VCaP (cell line): Measurements from ENCODE around the gene RFC1.
"Not testable (repeated sequence)": the region's sequence is repeated elsewhere in the genome, so short reads cannot be mapped to it uniquely, and the experiment has no call there.

ENCODE experiments used
- H3K27ac ChIP-seq: fragments of 450-650 bp; 2 replicates; pipeline ENCODE4 v1.5.1; 2017
- CTCF ChIP-seq: fragments of 450-650 bp; conservative IDR thresholded peaks from 2 replicates; pipeline ENCODE4 v1.5.1; 2017; ENCODE audit warnings: mild to moderate bottlenecking, moderate library complexity

The RFC1 gene

GRCh38 chr4:39363773-39364393 lies 2.3 kb downstream of the RFC1 start:
- no peak overlapping the region for H3K27ac ChIP-seq
- TF ChIP-seq CTCF, result no peak

GRCh38 chr4:39362827-39363226 lies 3.3 kb downstream of the RFC1 start:
- TF ChIP-seq CTCF, result no peak
- H3K27ac ChIP-seq, result no peak overlapping the region

- H3K27ac ChIP-seq, result not testable (repeated sequence)
Measured at GRCh38 chr4:39360611-39361010, 5.6 kb downstream of the RFC1 start.

GRCh38 chr4:39357002-39357401 lies 9.2 kb downstream of the RFC1 start:
- TF ChIP-seq CTCF, result no peak
- no peak overlapping the region for H3K27ac ChIP-seq

GRCh38 chr4:39354254-39354552 lies 12.0 kb downstream of the RFC1 start:
- H3K27ac ChIP-seq, result peak overlapping the region; percentile 17
- TF ChIP-seq CTCF, result no peak

GRCh38 chr4:39353478-39354253 lies 12.5 kb downstream of the RFC1 start:
- TF ChIP-seq CTCF, result no peak
- peak overlapping the region; percentile 17 for H3K27ac ChIP-seq

GRCh38 chr4:39353149-39353477 lies 13.0 kb downstream of the RFC1 start:
- H3K27ac ChIP-seq, result peak overlapping the region; percentile 17

GRCh38 chr4:39349326-39349725 lies 16.8 kb downstream of the RFC1 start:
- no peak for TF ChIP-seq CTCF
- no peak overlapping the region for H3K27ac ChIP-seq
